GM13976 (cell line): ENCODE measurements around the gene ARHGAP10.

Source experiments
- DNase-seq: peaks from one replicate; pipeline ENCODE4 v3.0.0; 2012; ENCODE audit warnings: low spot score
- CTCF ChIP-seq: IDR thresholded peaks from 2 replicates; pipeline ENCODE4 v1.5.1; 2012; ENCODE audit warnings: borderline replicate concordance, mild to moderate bottlenecking; ENCODE audit not compliant: insufficient read depth; ENCODE audit errors: extremely low read depth, missing control alignments, control extremely low read depth
- in situ Hi-C: fragments of 300-500 bp; cut with MboI; formaldehyde crosslinking; loops from one replicate; pipeline ENCODE4 v1.12.0; 2022; ENCODE audit warnings: low sequenced_read_pairs, mixed read lengths, inconsistent platforms; ENCODE audit not compliant: unreplicated experiment

ARHGAP10 gene

DNA sequence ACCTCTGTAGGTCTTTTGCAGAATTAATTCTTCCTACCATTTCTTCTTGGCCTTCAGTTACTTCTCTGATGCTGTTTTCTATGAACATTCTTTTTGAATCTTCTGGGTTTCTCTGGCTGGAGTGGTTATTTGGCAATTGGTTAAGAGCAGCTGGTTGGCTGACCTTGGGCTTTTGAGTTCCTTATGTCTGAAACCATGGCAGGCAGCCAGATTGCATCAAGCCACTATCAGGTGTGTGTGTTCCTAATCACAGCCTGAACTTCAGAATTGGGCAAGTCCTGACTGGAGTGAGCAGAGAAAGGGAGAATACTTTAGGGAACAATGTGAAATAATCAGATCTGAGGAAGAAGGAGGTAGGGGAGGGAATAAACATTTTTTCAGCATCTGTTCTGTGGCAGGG lies 90.2 kb downstream of the ARHGAP10 start:
- no peak for TF ChIP-seq CTCF
- DNase-seq, result no peak
- in situ Hi-C loops, result no loop called here

DNA sequence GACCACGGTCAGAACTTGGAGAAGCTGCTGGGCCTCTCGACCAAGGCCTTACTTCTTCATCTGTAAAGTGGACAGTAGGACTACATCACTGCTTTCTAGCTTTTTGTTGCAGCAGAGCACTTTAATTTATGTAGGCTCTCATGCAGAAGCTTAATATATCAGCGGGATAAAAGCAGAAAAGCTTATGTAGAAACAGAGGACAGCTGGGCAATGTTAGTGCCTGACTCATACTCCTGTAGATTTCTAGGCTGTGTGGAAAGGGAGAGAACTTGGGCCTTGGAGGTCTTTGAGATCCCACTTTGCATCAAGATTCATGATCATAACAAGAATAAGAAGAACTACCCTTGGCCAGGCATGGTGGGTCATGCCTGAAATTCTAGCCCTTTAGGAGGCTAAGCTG lies 91.2 kb downstream of the ARHGAP10 start:
- TF ChIP-seq CTCF, result no peak
- in situ Hi-C loops, result no loop called here

DNA sequence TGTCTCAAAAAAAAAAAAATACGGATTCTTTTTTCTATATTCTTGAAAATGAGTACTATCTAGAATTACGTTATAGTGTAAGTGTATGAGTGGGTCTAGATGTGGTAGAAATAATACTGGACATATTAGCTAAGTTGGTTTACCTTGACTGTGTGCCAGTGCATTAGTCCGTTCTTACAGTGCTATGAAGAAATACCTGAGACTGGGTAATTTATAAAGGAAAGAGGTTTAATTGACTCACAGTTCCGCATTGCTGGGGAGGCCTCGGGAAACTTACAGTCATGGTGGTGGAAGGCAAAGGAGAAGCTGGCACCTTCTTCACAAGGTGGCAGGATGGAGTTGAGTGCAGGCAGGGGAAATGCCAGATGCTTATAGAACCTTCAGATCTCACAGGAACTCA lies 92.4 kb downstream of the ARHGAP10 start:
- TF ChIP-seq CTCF, result no peak
- DNase-seq, result no peak
- in situ Hi-C loops, result no loop called here

More for the DNA sequence above, 91.2 kb downstream of the ARHGAP10 start:
- DNase-seq, result no peak

GRCh38 chr4:147824884-147825283 lies 93.0 kb downstream of the ARHGAP10 start:
- no peak for TF ChIP-seq CTCF
- in situ Hi-C loops, result no loop called here
- no peak for DNase-seq

DNA sequence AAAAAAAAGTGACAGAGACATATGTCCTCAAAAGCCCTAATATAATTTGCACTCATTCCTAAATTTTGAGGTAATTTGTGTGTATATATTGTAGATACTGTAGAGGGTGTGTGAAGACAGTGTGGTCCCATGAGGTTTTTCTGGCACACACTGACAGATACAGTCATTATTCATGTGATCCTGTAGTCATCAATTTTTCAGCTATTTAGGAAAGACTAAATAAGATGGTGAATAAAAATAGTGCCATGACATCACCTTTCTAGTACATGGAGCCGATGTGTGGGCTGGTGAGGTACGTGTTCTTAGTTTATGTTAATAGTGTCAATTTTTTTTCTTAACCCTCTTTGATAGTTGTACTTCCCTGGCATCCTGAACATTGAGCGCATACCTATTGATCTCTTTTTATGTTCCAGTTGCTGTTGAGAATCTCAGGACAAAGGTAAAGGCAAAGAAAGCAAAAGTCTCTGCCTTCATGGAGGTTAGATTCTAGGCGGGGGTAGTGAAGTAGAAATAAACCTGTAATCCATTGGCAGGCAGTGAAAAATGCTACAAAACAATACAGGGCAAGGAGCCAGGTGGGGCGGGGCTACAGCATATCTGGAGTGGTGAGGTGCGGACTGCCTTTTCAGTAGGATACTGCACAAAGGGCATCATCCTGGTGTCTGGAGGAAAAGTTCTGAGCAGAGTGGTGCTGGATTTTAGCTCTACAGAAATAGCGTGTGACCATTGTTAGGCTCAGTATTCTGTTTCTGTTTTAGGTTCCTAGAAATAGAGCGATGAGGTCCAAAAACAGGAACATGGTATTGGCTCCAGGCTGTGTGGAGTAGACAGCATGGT lies 93.8 kb downstream of the ARHGAP10 start:
- no peak for DNase-seq
- in situ Hi-C loops, result no loop called here
- TF ChIP-seq CTCF, result no peak

DNA sequence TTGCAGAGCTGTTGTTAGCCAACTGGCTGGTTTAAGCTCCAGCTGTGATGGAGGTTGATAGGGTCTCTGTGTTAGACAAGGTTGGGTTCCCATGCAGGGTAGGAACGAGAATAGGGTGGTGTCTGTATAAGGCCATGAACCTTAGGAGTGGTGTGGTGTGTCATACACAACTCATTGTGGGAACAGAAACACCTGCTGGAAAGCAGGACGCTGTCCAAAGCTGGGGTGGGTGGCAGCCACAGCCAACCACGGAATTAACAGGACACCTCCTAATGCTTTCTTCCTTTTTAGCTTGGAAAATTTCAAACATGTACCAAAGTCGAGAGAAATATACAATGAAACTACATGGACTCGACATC lies 94.4 kb downstream of the ARHGAP10 start:
- DNase-seq, result no peak
- in situ Hi-C loops, result no loop called here
- TF ChIP-seq CTCF, result no peak

- DNase-seq, result no peak
- TF ChIP-seq CTCF, result no peak
- in situ Hi-C loops, result no loop called here
Measured at GRCh38 chr4:147828331-147828905, 96.5 kb downstream of the ARHGAP10 start.
